PC-9 (cell line): Measurements from ENCODE around the gene FUOM. TPM values are rescaled to one million over a fixed set of nuclear protein-coding genes. Genes with fewer than 3 reads are reported as not detected.

ENCODE experiments used
- BruUV-seq: library from RNA; stranded (reverse); fragments of 400-500 nt; replicated peaks from 2 replicates; lab custom pipeline; 2021; lab: Mats Ljungman, UMichigan
- CTCF ChIA-PET: fragments of 300-600 bp; sonication (Branson Sonifier 250); formaldehyde crosslinking; loops from one replicate; lab custom pipeline; 2022; ENCODE audit warnings: antibody characterized with exemption; lab: Charles Lee
- POLR2A ChIA-PET: fragments of 300-600 bp; sonication (Branson Sonifier 250); formaldehyde crosslinking; loops from one replicate; lab custom pipeline; 2022; ENCODE audit warnings: antibody characterized with exemption; ENCODE audit not compliant: unreplicated experiment; lab: Charles Lee
- DNase-seq, 2 experiments: peaks; one replicate each; pipeline versions ENCODE4 v3.0.0 to v3.0.0-alpha.2; 2015 to 2022; ENCODE audit warnings: mixed read lengths in 1 of 2
- H2AFZ ChIP-seq: fragments of 200-600 bp; sonication (generic); 2 replicates; pipeline ENCODE4 v1.8.1; 2017; ENCODE audit warnings: antibody characterized with exemption
- H3F3A ChIP-seq: fragments of 200-600 bp; sonication (generic); 2 replicates; pipeline ENCODE4 v1.8.1; 2017; ENCODE audit warnings: antibody characterized with exemption, mild to moderate bottlenecking, low read depth; ENCODE audit not compliant: insufficient read depth
- H3K27ac ChIP-seq: fragments of 200-600 bp; sonication (generic); 2 replicates; pipeline ENCODE4 v1.6.1; 2016; ENCODE audit warnings: mixed run types
- H3K27me3 ChIP-seq: fragments of 200-600 bp; sonication (generic); 2 replicates; pipeline ENCODE4 v1.6.1; 2016; ENCODE audit warnings: low read depth, mixed run types; ENCODE audit not compliant: insufficient read depth
- H3K36me3 ChIP-seq: fragments of 200-600 bp; sonication (generic); 2 replicates; pipeline ENCODE4 v1.6.1; 2016; ENCODE audit warnings: low read depth, mixed run types
- H3K4me1 ChIP-seq: fragments of 200-600 bp; sonication (generic); replicated peaks from 2 replicates; pipeline ENCODE4 v1.6.1; 2016; ENCODE audit warnings: mixed run types; ENCODE audit not compliant: insufficient read depth
- H3K4me2 ChIP-seq: fragments of 200-600 bp; sonication (generic); 2 replicates; pipeline ENCODE4 v1.6.1; 2017; ENCODE audit warnings: mixed run types
- H3K4me3 ChIP-seq: fragments of 200-600 bp; sonication (generic); 2 replicates; pipeline ENCODE4 v1.6.1; 2016; ENCODE audit warnings: mixed run types
- H3K79me2 ChIP-seq: fragments of 200-600 bp; sonication (generic); 2 replicates; pipeline ENCODE4 v1.6.1; 2017; ENCODE audit warnings: low read depth, mixed run types
- H3K9me2 ChIP-seq: fragments of 200-600 bp; sonication (generic); 2 replicates; pipeline ENCODE4 v1.8.1; 2017; ENCODE audit warnings: mild to moderate bottlenecking; ENCODE audit not compliant: insufficient read depth
- H3K9me3 ChIP-seq: fragments of 200-600 bp; sonication (generic); 2 replicates; pipeline ENCODE4 v1.8.1; 2016; ENCODE audit warnings: low read depth; ENCODE audit not compliant: insufficient read depth
- H4K20me1 ChIP-seq: fragments of 200-600 bp; sonication (generic); 2 replicates; pipeline ENCODE4 v1.8.1; 2017; ENCODE audit not compliant: insufficient read depth
- EZH2 ChIP-seq: fragments of 200-600 bp; sonication (generic); IDR thresholded peaks from 2 replicates; pipeline ENCODE4 v1.8.0; 2017; ENCODE audit warnings: antibody characterized with exemption, low read depth
- intact Hi-C: fragments of 100-400 bp; cut with micrococcal nuclease; formaldehyde crosslinking; loops from one replicate; pipeline ENCODE4 v1.10.0; 2022; ENCODE audit not compliant: unreplicated experiment
- total RNA-seq: library from RNA; stranded (reverse); gene quantifications from 2 replicates; pipeline ENCODE4 v1.2.3, GENCODE V29; 2021
- TF ChIP-seq, protein P1 (sequence below): fragments of 200-600 bp; sonication (generic); conservative IDR thresholded peaks from 2 replicates; pipeline ENCODE4 v1.6.1; 2017; ENCODE audit warnings: mixed run types, antibody characterized with exemption, mild to moderate bottlenecking, moderate library complexity

Gene FUOM
- total RNA-seq, 1 experiment from 2014 or later: 7.4 TPM

DNA sequence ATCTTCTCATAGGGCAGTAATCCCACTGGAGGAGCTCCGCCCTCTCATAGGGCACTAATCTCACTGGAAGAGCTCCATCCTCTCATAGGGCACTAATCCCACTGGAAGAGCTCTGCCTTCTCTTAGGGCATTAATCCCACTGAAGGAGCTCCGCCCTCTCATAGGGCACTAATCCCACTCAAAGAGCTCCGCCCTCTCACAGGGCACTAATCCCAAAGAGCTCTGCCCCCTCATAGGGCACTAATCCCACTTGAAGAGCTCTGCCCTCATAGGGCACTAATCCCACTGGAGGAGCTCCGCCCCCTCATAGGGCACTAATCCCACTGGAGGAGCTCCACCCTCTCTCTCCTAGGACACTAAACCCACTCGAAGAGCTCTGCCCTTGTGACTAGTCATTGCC lies 3.4 kb upstream of the FUOM start:
- BruUV-seq: no TSS peak
- POLR2A ChIA-PET: no interaction called here

DNA sequence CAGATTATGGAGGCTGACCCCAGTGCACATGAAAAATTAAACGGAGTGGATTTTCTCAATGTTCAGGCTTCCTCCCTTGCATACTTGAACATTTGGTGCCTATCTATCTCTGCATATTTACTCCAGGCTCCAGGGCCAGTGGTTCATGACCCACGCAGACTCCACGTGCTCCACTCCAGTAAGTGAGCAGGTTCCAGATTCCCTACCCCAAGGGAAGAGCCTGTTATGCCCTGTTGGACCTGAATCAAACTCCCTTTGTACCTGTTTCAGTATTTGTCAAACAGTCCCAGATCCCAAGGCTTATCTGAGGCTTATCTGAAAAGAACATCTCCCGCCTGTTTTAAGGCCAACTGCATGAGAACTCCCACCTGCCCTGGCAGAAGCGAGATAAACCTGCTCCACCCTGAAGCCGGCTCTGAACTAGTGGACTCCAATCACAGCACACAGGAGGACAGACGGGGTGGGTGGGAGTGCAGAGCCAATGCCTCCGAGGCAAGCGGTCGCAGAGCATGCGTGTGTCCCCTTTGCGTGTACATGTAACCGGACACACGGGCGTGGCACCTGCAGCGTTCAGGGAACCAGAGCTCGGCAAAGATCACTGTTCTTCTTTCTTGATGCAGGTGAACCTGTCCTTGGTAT lies 2.3 kb upstream of the FUOM start:
- Histone ChIP-seq H3K4me3 (no peak overlapping the region), H2AFZ (no peak overlapping the region), H3K36me3 (no peaks in the 10 kb centered on the region), H3K27ac (no peak overlapping the region), H3K4me2 (no peak overlapping the region), H3K4me1 (no peaks in the 10 kb centered on the region), H3F3A (no peaks in the 10 kb centered on the region), H4K20me1 (no peaks in the 10 kb centered on the region), H3K9me2 (no peaks in the 10 kb centered on the region), H3K27me3 (no peaks in the 10 kb centered on the region), H3K9me3 (no peaks in the 10 kb centered on the region), H3K79me2 (no peaks in the 10 kb centered on the region)
- TF ChIP-seq, protein P1, sequence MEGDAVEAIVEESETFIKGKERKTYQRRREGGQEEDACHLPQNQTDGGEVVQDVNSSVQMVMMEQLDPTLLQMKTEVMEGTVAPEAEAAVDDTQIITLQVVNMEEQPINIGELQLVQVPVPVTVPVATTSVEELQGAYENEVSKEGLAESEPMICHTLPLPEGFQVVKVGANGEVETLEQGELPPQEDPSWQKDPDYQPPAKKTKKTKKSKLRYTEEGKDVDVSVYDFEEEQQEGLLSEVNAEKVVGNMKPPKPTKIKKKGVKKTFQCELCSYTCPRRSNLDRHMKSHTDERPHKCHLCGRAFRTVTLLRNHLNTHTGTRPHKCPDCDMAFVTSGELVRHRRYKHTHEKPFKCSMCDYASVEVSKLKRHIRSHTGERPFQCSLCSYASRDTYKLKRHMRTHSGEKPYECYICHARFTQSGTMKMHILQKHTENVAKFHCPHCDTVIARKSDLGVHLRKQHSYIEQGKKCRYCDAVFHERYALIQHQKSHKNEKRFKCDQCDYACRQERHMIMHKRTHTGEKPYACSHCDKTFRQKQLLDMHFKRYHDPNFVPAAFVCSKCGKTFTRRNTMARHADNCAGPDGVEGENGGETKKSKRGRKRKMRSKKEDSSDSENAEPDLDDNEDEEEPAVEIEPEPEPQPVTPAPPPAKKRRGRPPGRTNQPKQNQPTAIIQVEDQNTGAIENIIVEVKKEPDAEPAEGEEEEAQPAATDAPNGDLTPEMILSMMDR: no peak
- no peak for TF ChIP-seq EZH2
- DNase-seq: no peak
- ChIA-PET POLR2A (no interaction called here), CTCF (no interaction called here)
- intact Hi-C loops: no loop called here
- no TSS peak for BruUV-seq

More for the DNA sequence above, 3.4 kb upstream of the FUOM start:
- no peaks in the 10 kb centered on the region for H3K9me2 ChIP-seq
- no peak overlapping the region for H3K4me3 ChIP-seq
- H2AFZ ChIP-seq: no peak overlapping the region
- intact Hi-C loops: no loop called here
- TF ChIP-seq EZH2: no peak
- TF ChIP-seq, protein P1: no peak
- H3K27me3 ChIP-seq: no peaks in the 10 kb centered on the region
- H3K36me3 ChIP-seq: no peaks in the 10 kb centered on the region
- H3F3A ChIP-seq: no peaks in the 10 kb centered on the region
- DNase-seq: no peak
- no peaks in the 10 kb centered on the region for H3K79me2 ChIP-seq
- no peak overlapping the region for H3K27ac ChIP-seq
- H3K4me2 ChIP-seq: no peak overlapping the region
- H3K4me1 ChIP-seq: no peaks in the 10 kb centered on the region
- H4K20me1 ChIP-seq: no peaks in the 10 kb centered on the region
- no peaks in the 10 kb centered on the region for H3K9me3 ChIP-seq
- CTCF ChIA-PET: interaction anchor here (0.7 kb wide), 1 partner anchor 34 kb away, joined by 8 read pairs; no protein-coding TSS in a partner anchor

DNA sequence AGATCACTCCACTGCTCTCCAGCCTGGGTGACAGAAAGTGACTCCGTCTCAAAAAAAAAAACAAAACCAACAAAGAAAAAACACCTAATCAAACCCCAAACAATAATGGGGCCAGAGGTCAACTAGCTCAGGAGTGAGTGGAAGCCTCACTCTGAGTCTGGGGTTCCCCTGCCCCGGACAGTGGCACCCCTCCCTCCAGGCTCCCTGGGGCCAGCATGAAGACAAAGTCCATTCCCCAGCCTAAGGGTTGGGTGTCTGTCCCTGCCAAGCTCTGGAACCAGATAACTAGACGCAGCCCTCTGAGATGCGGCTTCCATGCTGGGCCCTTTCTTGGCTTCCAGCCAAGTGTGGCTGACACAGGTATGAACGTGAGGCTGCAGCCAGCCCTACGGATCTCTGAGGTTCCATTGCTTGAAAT lies 1.7 kb upstream of the FUOM start:
- Histone ChIP-seq H4K20me1 (no peaks in the 10 kb centered on the region), H2AFZ (no peak overlapping the region), H3K36me3 (no peaks in the 10 kb centered on the region), H3K4me2 (no peak overlapping the region), H3K79me2 (no peaks in the 10 kb centered on the region), H3F3A (no peaks in the 10 kb centered on the region), H3K27ac (no peak overlapping the region), H3K27me3 (no peaks in the 10 kb centered on the region), H3K9me3 (no peaks in the 10 kb centered on the region), H3K4me3 (no peak overlapping the region), H3K9me2 (no peaks in the 10 kb centered on the region), H3K4me1 (no peaks in the 10 kb centered on the region)
- DNase-seq: peak in 1 of 2 experiments; percentile 49
- CTCF ChIA-PET: no interaction called here
- POLR2A ChIA-PET: no interaction called here
- intact Hi-C loops: no loop called here
- BruUV-seq: no TSS peak
- TF ChIP-seq EZH2: no peak
- TF ChIP-seq, protein P1: no peak
